HTR-8/SVneo (cell line): ENCODE data around the gene RELN.

Experiments used
- DNase-seq: peaks from one replicate; pipeline ENCODE4 v3.0.0; 2011; ENCODE audit warnings: low spot score, mixed read lengths; ENCODE audit not compliant: insufficient read length
- FAIRE-seq: peaks from 2 replicates; lab custom pipeline; 2011; peaks lifted over from hg19 to GRCh38; lab: Jason Lieb, UNC

Gene RELN

GRCh38 chr7:103991406-103991805, 1.9 kb upstream of the RELN start:
- DNase-seq, result no peak
- no peak for FAIRE-seq

GRCh38 chr7:103990991-103991390, 1.5 kb upstream of the RELN start:
- DNase-seq (no peak), FAIRE-seq (no peak)

- FAIRE-seq, result no peak
- DNase-seq, result peak; percentile 10
Observed at GRCh38 chr7:103989785-103990767, 618 bp upstream of the RELN start.

GRCh38 chr7:103988468-103989199, 824 bp downstream of the RELN start:
- DNase-seq, result no peak
- FAIRE-seq, result no peak

- FAIRE-seq, result no peak
- no peak for DNase-seq
Observed at GRCh38 chr7:103987451-103987850, 2.0 kb downstream of the RELN start.

GRCh38 chr7:103985565-103986126, 3.8 kb downstream of the RELN start:
- DNase-seq, result no peak
- FAIRE-seq, result no peak

- FAIRE-seq (no peak), DNase-seq (no peak)
Observed at GRCh38 chr7:103984050-103984449, 5.4 kb downstream of the RELN start.

- DNase-seq (no peak), FAIRE-seq (no peak)
Observed at GRCh38 chr7:103983201-103983977, 6.1 kb downstream of the RELN start.

- FAIRE-seq, result no peak
- DNase-seq, result no peak
Observed at GRCh38 chr7:103981003-103981423, 8.4 kb downstream of the RELN start.

GRCh38 chr7:103972779-103973434, 16.6 kb downstream of the RELN start:
- DNase-seq (no peak), FAIRE-seq (no peak)

GRCh38 chr7:103967401-103967800, 22.1 kb downstream of the RELN start:
- DNase-seq, result no peak
- no peak for FAIRE-seq

- DNase-seq (no peak), FAIRE-seq (no peak)
Observed at GRCh38 chr7:103966593-103967277, 22.7 kb downstream of the RELN start.

GRCh38 chr7:103964269-103964668, 25.2 kb downstream of the RELN start:
- no peak for FAIRE-seq
- DNase-seq, result no peak

GRCh38 chr7:103962070-103962469, 27.4 kb downstream of the RELN start:
- DNase-seq, result no peak
- no peak for FAIRE-seq

GRCh38 chr7:103958284-103958818, 31.1 kb downstream of the RELN start:
- FAIRE-seq (no peak), DNase-seq (no peak)

- FAIRE-seq (no peak), DNase-seq (no peak)
Observed at GRCh38 chr7:103955985-103956384, 33.5 kb downstream of the RELN start.

- DNase-seq (no peak), FAIRE-seq (no peak)
Observed at GRCh38 chr7:103952408-103952807, 37.0 kb downstream of the RELN start.

- no peak for FAIRE-seq
- no peak for DNase-seq
Observed at GRCh38 chr7:103951311-103951710, 38.1 kb downstream of the RELN start.

GRCh38 chr7:103949374-103949773, 40.1 kb downstream of the RELN start:
- FAIRE-seq (no peak), DNase-seq (no peak)
